ENCODE data around the gene SLC38A8. TPM values are rescaled to one million over a fixed set of nuclear protein-coding genes. Genes with fewer than 3 reads are reported as not detected.

SLC38A8 gene
- total and polyA plus RNA-seq, 8 donors: 0.08 TPM; not detected in 7

- intact Hi-C loops (cut with DNase I; ENCODE audit: low total_unique reads): loop anchor here (5.0 kb wide), 1 partner anchor 98 kb away; the partner anchor contains the start of gene TAF1C
- H3K9me3 ChIP-seq: no peaks in the 10 kb centered on the region
- 59 to 71% (median 70%) methylated on average over 15 of the region's 15 CpGs for WGBS, 5 donors
- H3K36me3 ChIP-seq: peaks cover 71 to 97% (median 92%) of the 10 kb centered on the region in 4 donors
- H3K4me3 ChIP-seq: no peak overlapping the region
- H3K4me1 ChIP-seq: peaks cover 0 to 26% (median 4%) of the 10 kb centered on the region in 4 donors
- peak; percentile 44 to 65 for DNase-seq
- H3K27me3 ChIP-seq: no peaks in the 10 kb centered on the region
- TF ChIP-seq EP300 (IDR thresholded peaks at IDR 0.05): no peak
- no peak for TF ChIP-seq POLR2A (IDR thresholded peaks at IDR 0.05)
- no peak for TF ChIP-seq POLR2AphosphoS5 (IDR thresholded peaks at IDR 0.05)
- no peak for TF ChIP-seq CTCF (IDR thresholded peaks at IDR 0.05)
- no peak overlapping the region for H3K27ac ChIP-seq
Measured at GRCh38 chr16:84088695-84089395, 46.2 kb upstream of the SLC38A8 start.

- DNase-seq: no peak
- WGBS, 5 donors: 77 to 82% (median 77%) methylated on average over 11 of the region's 11 CpGs
- H3K4me3 ChIP-seq: no peak overlapping the region
- H3K27me3 ChIP-seq: no peaks in the 10 kb centered on the region
- intact Hi-C loops (cut with DNase I; ENCODE audit: low total_unique reads): loop anchor here (5.0 kb wide), 1 partner anchor 100 kb away; the partner anchor contains the start of gene TAF1C
- TF ChIP-seq CTCF (IDR thresholded peaks at IDR 0.05) (no peak), POLR2AphosphoS5 (IDR thresholded peaks at IDR 0.05) (no peak), POLR2A (IDR thresholded peaks at IDR 0.05) (no peak), EP300 (IDR thresholded peaks at IDR 0.05) (no peak)
- H3K9me3 ChIP-seq: no peaks in the 10 kb centered on the region
- no peak overlapping the region for H3K27ac ChIP-seq
- peaks cover 63 to 97% (median 91%) of the 10 kb centered on the region in 4 donors for H3K36me3 ChIP-seq
- H3K4me1 ChIP-seq: peaks cover 0 to 30% (median 4%) of the 10 kb centered on the region in 4 donors
Measured at GRCh38 chr16:84087466-84088151, 45.0 kb upstream of the SLC38A8 start.

GRCh38 chr16:84087001-84087400 is 44.4 kb upstream of the SLC38A8 start:
- WGBS, 5 donors: 84 to 88% (median 87%) methylated on average over 12 of the region's 12 CpGs
- H3K4me1 ChIP-seq: peaks cover 0 to 30% (median 4%) of the 10 kb centered on the region in 4 donors
- intact Hi-C loops (cut with DNase I; ENCODE audit: low total_unique reads): loop anchor here (5.0 kb wide), 1 partner anchor 100 kb away; the partner anchor contains the start of gene TAF1C
- peak overlapping the region in 1 of 5 donors; percentile 1 for H3K27ac ChIP-seq
- TF ChIP-seq EP300 (IDR thresholded peaks at IDR 0.05): no peak
- no peak for TF ChIP-seq CTCF (IDR thresholded peaks at IDR 0.05)
- no peak for TF ChIP-seq POLR2A (IDR thresholded peaks at IDR 0.05)
- TF ChIP-seq POLR2AphosphoS5 (IDR thresholded peaks at IDR 0.05): no peak
- DNase-seq: no peak
- no peaks in the 10 kb centered on the region for H3K27me3 ChIP-seq
- no peaks in the 10 kb centered on the region for H3K9me3 ChIP-seq
- peaks cover 61 to 97% (median 91%) of the 10 kb centered on the region in 4 donors for H3K36me3 ChIP-seq
- H3K4me3 ChIP-seq: no peak overlapping the region

- Histone ChIP-seq H3K27me3 (no peaks in the 10 kb centered on the region), H3K9me3 (no peaks in the 10 kb centered on the region), H3K36me3 (peaks cover 61 to 97% (median 91%) of the 10 kb centered on the region in 4 donors), H3K4me3 (no peak overlapping the region), H3K4me1 (peaks cover 0 to 30% (median 4%) of the 10 kb centered on the region in 4 donors), H3K27ac (no peak overlapping the region)
- intact Hi-C loops (cut with DNase I; ENCODE audit: low total_unique reads): loop anchor here (5.0 kb wide), 1 partner anchor 101 kb away; the partner anchor contains the start of gene TAF1C
- no peak for DNase-seq
- 62 to 77% (median 63%) methylated on average over 11 of the region's 11 CpGs for WGBS, 5 donors
- TF ChIP-seq CTCF (IDR thresholded peaks at IDR 0.05) (no peak), POLR2A (IDR thresholded peaks at IDR 0.05) (no peak), POLR2AphosphoS5 (IDR thresholded peaks at IDR 0.05) (no peak), EP300 (IDR thresholded peaks at IDR 0.05) (no peak)
Measured at GRCh38 chr16:84086341-84086740, 43.7 kb upstream of the SLC38A8 start.
